Activated CD8-positive, alpha-beta memory T cell treated with anti-CD3 and anti-CD28 coated beads for 36 hours (primary cell): ENCODE results near the gene APOO. TPM values are rescaled to one million over a fixed set of nuclear protein-coding genes. Genes with fewer than 3 reads are reported as not detected.

Experiments
- CTCF ChIA-PET: fragments of 350-600 bp; sonication (Branson Sonifier 250); formaldehyde crosslinking; loops from one replicate; lab custom pipeline; 2021; ENCODE audit warnings: antibody characterized with exemption; lab: Charles Lee
- POLR2A ChIA-PET: fragments of 350-600 bp; sonication (Branson Sonifier 250); formaldehyde crosslinking; loops from one replicate; lab custom pipeline; 2021; ENCODE audit warnings: antibody characterized with exemption; lab: Charles Lee
- total RNA-seq, 2 experiments: library from RNA; stranded (reverse); gene quantifications; one replicate each; pipeline ENCODE4 v1.2.3, GENCODE V29; 2021

The APOO gene
- total RNA-seq, result 10 to 100 TPM; 40.0 to 40.4 TPM

- CTCF ChIA-PET, result interaction anchor here (0.8 to 4.4 kb wide), 6 partner anchors 22 to 214 kb away, joined by 3 to 31 read pairs (median 4); partner anchors contain the start of gene EIF2S3
- POLR2A ChIA-PET, result interaction anchor here (0.6 to 1.9 kb wide), 4 partner anchors 118 to 147 kb away, joined by 3 to 10 read pairs (median 4); partner anchors contain the start of gene EIF2S3
These were observed at the start of gene APOO, which contains the start of gene CXorf58 for GRCh38 chrX:23907498-23908218. APOO (minus strand) TSS chrX:23907938; CDS start chrX:23907702, 236 bp downstream. CXorf58 (plus strand) TSS chrX:23908006; CDS start chrX:23910303, 2,297 bp downstream.

GRCh38 chrX:23954396-23954795 is 46.7 kb upstream of the APOO start:
- ChIA-PET CTCF (no interaction called here), POLR2A (no interaction called here)

GRCh38 chrX:23953908-23954269 is 46.2 kb upstream of the APOO start:
- CTCF ChIA-PET, result no interaction called here
- POLR2A ChIA-PET, result interaction anchor here (0.6 kb wide), 1 partner anchor 787 kb away, joined by 3 read pairs; no protein-coding TSS in a partner anchor

GRCh38 chrX:23952984-23953907 is 45.5 kb upstream of the APOO start:
- POLR2A ChIA-PET, result interaction anchor here (0.5 to 0.6 kb wide), 4 partner anchors 10 to 880 kb away, joined by 3 to 8 read pairs (median 4); no protein-coding TSS in a partner anchor
- CTCF ChIA-PET, result interaction anchor here (0.7 to 1.2 kb wide), 3 partner anchors 45 to 61 kb away, joined by 3 read pairs; partner anchors contain the start of genes APOO and CXorf58

GRCh38 chrX:23952391-23952790 is 44.7 kb upstream of the APOO start:
- CTCF ChIA-PET, result interaction anchor here (1.1 to 1.2 kb wide), 2 partner anchors 44 to 62 kb away, joined by 3 read pairs; partner anchors contain the start of genes APOO and CXorf58
- POLR2A ChIA-PET, result no interaction called here

- ChIA-PET POLR2A (no interaction called here), CTCF (no interaction called here)
These were observed 37.5 kb upstream of the APOO start for GRCh38 chrX:23945206-23945605.

GRCh38 chrX:23944234-23944633 is 36.5 kb upstream of the APOO start:
- CTCF ChIA-PET, result no interaction called here
- POLR2A ChIA-PET, result interaction anchor here (0.6 kb wide), 1 partner anchor 17 kb away, joined by 3 read pairs; no protein-coding TSS in a partner anchor

- ChIA-PET CTCF (no interaction called here), POLR2A (no interaction called here)
These were observed 31.5 kb upstream of the APOO start for GRCh38 chrX:23939203-23939602.

GRCh38 chrX:23938690-23939089 is 31.0 kb upstream of the APOO start:
- POLR2A ChIA-PET, result no interaction called here
- CTCF ChIA-PET, result no interaction called here

GRCh38 chrX:23937100-23937499 is 29.4 kb upstream of the APOO start:
- POLR2A ChIA-PET, result no interaction called here
- CTCF ChIA-PET, result no interaction called here

- POLR2A ChIA-PET, result no interaction called here
- CTCF ChIA-PET, result no interaction called here
These were observed 28.4 kb upstream of the APOO start for GRCh38 chrX:23936180-23936579.

- POLR2A ChIA-PET, result no interaction called here
- CTCF ChIA-PET, result no interaction called here
These were observed 27.4 kb upstream of the APOO start for GRCh38 chrX:23935106-23935505.

- ChIA-PET POLR2A (no interaction called here), CTCF (interaction anchor here (0.5 to 1.0 kb wide), 2 partner anchors 76 to 123 kb away, joined by 3 read pairs; partner anchors contain the start of gene EIF2S3)
These were observed 24.3 kb upstream of the APOO start for GRCh38 chrX:23932046-23932445.

GRCh38 chrX:23930894-23931604 is 23.3 kb upstream of the APOO start:
- ChIA-PET POLR2A (no interaction called here), CTCF (no interaction called here)

- POLR2A ChIA-PET, result no interaction called here
- CTCF ChIA-PET, result no interaction called here
These were observed 18.3 kb upstream of the APOO start for GRCh38 chrX:23926015-23926414.

- CTCF ChIA-PET, result interaction anchor here (0.9 kb wide), 1 partner anchor 109 kb away, joined by 3 read pairs; no protein-coding TSS in a partner anchor
- POLR2A ChIA-PET, result no interaction called here
These were observed 12.1 kb upstream of the APOO start for GRCh38 chrX:23919706-23920320.

- ChIA-PET POLR2A (no interaction called here), CTCF (interaction anchor here (0.9 kb wide), 1 partner anchor 110 kb away, joined by 3 read pairs; no protein-coding TSS in a partner anchor)
These were observed 11.4 kb upstream of the APOO start for GRCh38 chrX:23919148-23919547.

- CTCF ChIA-PET, result no interaction called here
These were observed 3.5 kb upstream of the APOO start for GRCh38 chrX:23911126-23911835.

More at GRCh38 chrX:23911126-23911835, 3.5 kb upstream of the APOO start:
- POLR2A ChIA-PET, result no interaction called here
